Left lobe of liver (tissue), 2 donors: Measurements from ENCODE around the gene LRRN4CL. TPM values are rescaled to one million over a fixed set of nuclear protein-coding genes. Genes with fewer than 3 reads are reported as not detected.
"Not testable (repeated sequence)": the region's sequence is repeated elsewhere in the genome, so short reads cannot be mapped to it uniquely, and the experiment has no call there.

Experiments used
- ATAC-seq: fragments of 200-7000 bp; cut with Tn5 transposase; one replicate; pipeline ENCODE4 v1.9.1; 2020; ENCODE audit warnings: mild to moderate bottlenecking, moderate library complexity
- DNase-seq: peaks from one replicate; pipeline ENCODE4 v3.0.0-alpha.2; 2020; ENCODE audit warnings: low spot score
- total RNA-seq: library from RNA; stranded (reverse); gene quantifications from one replicate; pipeline ENCODE4 v1.2.1, GENCODE V29; 2021
- donor health status: DM: no; HTN: no; CAD: no; lungs with moderate emphysema.
- donor health status: DM: no; HTN: yes; CAD: no.

LRRN4CL gene
- total RNA-seq = not detected

DNA sequence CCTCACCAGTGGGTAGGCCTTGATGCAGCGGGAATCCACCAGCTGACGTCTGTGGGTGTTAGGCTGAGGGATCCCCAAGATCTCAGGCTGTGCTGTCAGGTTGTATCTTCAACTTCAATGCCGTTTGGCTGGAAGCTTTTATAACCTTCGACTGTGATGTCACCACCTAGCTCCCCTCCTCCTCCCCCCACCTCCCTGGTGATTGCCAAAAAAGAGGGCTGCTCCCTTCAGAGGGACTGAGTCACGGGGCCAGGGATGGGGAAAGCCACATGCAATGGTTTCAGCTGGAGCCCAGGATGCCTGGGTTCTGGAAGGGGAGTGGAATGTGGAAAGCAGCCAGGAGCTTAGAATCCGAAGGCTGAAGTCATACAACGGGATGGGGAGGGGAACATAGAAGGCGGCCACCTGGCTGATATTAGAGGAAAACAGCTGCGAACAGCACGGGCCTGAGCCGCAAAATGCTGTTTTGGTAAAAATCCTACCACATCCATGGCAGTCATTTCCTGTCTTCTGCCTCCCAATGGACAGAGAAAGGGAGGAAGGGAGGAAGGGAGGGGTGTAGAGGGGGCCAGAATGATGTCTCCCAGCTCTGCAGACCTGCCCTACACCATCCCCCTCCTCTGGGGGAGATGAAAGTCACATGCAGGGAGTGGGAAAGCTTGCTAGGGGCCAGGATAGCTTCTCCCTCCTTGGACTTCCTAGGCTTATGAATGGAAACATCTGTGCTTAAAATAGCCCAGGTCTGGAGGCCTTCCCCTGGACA is at the start of gene LRRN4CL:
LRRN4CL (minus strand) TSS at position 110 of the 763 bp plus-strand sequence. CDS start 1,022 bp downstream, outside the sequence.
- no peak for DNase-seq
- ATAC-seq = no peak

DNA sequence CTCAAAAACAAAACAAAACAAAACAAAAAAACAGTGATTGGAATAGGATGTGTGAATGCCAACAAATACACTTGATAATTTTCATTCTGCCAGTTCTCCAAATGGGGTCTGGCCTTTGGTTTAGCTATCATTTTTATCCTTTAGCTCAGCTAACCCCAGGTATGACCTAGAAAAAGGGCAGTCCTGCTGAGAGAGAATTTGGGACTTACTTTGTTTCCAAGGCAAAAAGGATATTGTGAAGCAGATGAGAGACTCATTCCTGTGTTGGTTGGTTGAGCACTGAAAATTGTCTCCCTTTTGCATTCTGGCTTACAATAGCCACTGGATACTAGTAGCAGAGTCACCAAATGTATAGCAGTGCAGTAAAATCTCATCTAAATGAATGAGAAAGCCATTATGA is 47.9 kb upstream of the LRRN4CL start:
- no peak for ATAC-seq
- DNase-seq = no peak

DNA sequence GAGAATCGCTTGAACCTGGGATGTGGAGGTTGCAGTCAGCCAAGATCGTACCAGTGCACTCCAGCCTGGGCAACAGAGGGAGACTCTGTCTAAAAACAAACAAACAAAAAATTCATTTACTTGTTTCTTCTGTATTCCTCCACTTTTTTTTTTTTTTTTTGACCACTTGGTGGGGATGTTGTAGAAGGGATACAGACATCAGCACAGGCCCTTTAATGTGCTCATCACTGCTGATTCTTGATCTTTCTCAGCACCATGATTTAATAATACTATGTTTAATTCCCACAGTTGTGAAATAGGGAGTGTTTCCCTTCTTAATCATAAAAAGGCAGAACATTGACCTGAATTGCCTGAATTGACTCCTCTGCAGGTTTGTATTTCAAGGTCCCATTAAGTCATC is 43.5 kb upstream of the LRRN4CL start:
- ATAC-seq (no peak), DNase-seq (no peak)

DNA sequence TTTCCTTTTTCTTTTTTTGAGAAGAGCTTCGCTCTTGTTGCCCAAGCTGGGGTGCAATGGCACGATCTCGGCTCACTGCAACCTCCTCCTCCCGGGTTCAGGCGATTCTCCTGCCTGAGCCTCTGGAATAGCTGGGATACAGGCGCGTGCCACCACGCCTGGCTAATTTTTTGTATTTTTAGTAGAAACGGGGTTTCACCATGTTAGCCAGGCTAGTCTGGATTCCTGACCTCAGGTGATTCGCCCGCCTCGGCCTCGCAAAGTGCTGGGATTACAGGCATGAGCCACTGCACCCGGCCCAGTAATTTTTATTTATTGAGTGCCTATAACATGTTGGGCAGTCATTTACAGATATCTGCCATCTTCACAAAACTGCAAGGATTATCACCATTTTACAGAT is 40.7 kb upstream of the LRRN4CL start:
- not testable (repeated sequence) for ATAC-seq, DNase-seq

DNA sequence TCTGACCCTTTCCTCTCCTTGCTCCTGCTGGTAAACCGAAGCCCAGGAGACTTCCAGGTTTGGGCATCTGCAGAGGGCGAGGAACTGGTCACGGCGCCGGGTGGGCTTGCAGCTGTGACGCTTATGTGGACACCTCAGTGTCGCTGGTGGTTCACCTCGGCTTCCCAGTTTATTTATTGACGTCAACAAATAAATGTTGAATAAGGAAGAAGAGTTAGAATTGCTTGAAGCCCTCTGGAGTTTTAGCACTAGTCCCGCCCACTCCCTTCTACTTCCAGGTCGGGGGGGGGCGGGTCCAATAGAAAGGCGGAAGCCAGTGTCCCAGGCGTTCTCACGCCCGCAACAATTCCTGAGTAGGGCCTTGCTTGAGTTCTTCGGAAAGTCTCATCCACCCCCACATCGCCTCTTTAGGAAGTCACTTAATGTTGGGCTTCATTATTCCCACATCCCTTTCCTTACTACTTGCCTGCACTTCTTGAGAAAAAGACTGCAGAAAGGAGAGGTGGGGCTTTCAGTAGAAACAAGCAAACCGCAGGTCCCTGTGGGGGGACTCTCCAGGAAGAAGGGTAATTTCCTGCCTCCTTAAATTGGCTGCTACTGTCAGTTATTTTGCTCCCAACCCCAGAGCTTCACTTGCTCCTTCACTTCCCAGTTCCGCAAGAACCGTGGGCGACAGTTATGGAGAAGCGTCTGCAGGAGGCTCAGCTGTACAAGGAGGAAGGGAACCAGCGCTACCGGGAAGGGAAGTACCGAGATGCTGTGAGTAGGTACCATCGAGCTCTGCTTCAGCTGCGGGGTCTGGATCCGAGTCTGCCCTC is 39.0 kb upstream of the LRRN4CL start, which contains the start of gene TTC9C:
TTC9C (plus strand) TSS at position 316 of the 818 bp plus-strand sequence; CDS start at position 679, 363 bp downstream.
- ATAC-seq (peak; percentile 68), DNase-seq (peak; percentile 87)

DNA sequence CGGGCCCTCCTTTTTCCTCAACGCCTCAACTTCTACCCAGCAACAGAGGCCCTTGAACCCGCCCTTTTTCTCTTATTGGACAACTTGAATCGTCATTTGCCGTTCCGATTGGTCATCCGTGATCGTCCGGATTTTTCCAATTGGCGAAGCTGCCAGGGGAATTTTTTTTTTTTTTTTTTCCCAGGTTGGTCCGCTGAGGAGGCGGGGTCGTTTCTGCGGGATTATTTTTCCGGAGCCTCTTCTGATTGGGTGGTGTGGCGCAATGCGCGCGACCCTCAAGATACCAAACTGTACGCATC is 38.5 kb upstream of the LRRN4CL start:
- DNase-seq = peak; percentile 87
- peak; percentile 74 for ATAC-seq

DNA sequence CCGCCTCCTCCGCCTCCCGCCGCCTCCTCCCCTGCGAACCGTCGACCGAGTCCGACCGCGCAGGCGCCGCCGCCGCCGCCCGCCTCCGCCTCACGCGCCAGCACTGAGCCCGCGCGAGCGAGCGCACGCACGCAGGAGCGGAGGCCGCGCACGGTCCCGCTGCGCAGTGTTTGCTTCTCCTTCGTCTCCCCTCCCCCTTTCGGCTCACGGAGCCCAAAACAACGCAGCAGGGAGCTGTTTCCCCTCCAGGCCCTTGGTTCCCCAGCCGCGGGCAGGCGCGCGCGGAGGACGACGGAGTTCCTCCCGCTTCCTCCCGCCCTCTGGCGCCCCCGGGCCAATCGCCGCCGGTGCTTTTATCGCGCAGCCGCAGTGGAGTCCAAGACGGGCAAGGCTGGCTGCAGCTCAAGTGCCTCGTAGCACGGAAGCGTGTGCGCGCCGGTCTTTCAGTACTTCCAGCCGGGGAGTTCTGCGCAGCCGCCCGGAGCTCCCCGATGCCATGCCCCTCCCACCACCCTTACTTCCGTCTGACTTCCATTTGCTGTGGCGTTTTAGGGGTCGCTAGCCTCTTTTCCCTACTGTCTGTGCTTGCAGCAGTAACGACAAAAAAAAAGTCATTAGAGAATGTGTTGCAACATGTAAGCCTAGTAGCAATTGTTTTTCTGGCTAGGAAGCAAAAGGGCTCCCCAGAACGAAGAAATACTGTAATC is 38.0 kb upstream of the LRRN4CL start, which contains the start of gene HNRNPUL2:
HNRNPUL2 (minus strand) TSS at position 293 of the 707 bp plus-strand sequence. CDS start 301 bp downstream, outside the sequence.
- peak; percentile 84 for ATAC-seq
- peak; percentile 99 for DNase-seq

DNA sequence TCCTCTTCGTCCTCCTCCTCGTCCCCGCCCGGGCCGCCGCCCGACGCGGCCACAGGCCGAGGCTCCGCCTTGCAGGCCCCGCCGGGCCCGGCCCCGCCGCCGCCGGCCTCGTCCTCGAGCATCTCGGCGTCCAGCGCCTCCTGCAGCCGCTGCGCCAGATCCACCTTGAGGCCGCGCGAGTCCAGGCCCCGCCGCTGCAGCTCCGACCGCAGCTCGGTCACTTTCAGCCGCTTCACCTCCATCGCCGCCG is 37.5 kb upstream of the LRRN4CL start:
- DNase-seq = no peak
- peak; percentile 6 for ATAC-seq

DNA sequence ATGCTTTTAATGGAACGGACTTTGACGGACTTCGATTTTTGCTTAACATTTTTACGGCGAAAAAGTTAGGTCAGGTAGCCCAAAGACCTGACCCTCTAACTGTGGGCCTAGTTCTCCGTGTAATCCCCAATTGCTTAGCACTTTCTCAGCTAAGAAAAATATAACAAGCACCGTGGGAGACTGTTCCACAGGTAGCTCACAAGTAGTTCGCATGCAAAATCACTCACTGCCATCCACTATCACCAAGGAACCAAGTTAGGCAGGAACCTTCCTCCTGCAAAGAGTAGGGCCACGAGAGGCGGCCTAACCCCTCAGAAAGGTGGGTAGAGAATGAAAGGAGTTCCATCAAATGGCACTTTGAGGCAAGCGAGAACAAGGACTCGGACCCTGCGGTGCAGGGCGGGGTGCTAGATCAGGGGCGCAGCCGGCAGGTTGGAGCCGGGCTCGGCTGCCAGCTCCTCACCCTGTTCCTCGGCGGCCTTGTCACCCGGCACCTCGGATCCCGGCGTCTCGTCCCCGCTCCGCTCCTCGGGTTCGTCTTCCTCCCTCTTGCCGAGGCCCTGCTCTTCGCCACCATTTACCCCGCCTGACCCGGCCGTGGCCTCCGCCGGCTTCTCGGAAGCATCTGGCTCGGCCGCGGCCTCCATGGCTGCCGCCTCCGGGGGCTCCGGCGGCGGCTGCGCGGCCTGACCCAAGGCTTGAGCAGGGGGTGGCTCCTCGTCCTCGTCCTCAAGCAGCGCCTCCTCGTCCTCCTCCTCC is 37.0 kb upstream of the LRRN4CL start:
- peak; percentile 52 for DNase-seq
- no peak for ATAC-seq

DNA sequence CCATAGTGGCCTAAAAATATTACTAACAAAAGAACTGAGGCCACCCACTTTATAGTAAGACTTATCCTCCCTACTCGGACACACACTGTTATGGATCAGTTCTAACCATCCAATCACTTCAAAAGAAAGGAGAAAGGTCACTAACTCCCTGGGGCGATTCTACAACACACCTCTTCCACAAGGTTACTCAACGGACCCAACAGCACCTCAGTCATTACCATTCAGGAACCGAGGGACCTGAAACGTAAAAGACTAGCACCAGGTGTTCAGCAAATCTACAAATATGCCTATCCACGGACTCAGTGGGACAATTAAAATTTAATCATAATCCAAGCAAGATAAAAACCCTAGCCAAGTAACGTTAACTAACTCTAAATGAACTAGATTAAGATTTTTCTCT is 36.3 kb upstream of the LRRN4CL start:
- ATAC-seq (peak; percentile 5), DNase-seq (no peak)

DNA sequence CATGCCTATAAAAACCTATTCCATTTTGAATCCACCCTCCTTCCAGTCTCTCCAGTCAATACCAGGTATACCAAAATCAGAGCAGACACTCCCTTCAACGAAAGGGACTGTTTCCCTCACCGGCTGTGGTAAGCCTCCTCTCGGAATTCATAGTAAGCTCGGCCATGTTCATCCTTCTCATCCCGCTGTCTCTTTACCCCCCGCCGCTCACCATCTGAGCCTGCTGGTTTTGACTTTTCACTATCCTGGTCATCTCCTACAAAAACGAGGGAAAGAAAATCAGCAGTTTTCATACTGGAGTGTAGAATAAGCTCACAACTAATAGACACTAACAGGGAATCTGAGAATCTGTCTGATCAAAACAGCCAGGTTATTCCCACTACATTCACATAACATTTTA is 34.8 kb upstream of the LRRN4CL start:
- DNase-seq (no peak), ATAC-seq (no peak)

DNA sequence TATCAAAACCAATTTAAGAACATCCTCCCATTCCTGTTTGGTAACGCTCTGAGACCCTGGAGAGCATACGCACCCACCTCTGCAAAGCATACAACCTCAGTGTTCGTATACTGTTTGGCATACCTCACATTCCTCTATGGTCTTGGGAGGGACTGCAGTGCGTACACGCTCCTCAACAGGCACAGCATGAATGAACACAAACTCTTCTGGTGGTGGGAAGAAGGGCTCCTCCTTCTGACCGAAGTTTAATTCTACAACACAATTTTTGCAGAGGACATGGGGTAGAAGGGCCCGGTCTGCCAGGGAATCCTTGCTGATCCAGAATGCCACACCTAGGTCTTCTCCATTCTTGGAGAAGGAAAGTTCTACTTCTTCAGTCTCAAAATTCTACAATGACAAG is 32.7 kb upstream of the LRRN4CL start:
- no peak for ATAC-seq

DNA sequence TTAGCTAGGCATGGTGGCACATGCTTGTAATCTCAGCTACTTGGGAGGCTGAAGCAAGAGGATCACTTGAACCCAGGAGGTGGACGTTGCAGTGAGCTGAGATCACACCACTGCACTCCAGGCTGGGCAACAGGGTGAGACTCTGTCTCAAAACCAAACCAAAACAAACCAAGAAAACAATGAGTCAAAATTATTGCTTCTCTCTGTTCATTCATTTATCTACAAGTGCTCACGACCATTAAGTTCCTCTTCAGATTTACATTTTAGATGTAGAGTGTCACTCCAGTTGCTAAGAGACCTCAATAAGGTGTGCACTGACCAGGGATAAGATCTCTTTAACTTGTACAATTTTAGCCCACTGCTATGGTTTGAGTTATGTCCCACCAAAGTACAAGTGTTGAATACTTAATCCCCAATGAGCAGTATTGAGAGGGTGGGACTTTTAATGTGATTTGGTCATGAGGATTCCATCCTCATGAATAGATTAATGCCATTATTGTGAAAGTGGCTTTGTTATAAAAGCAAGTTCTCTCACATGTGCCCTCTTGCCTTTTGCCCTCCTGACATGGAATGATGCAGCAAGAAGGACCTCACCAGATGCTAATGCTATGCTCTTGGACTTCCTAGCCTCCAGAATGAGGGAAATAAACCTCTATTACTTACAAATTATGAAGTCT is 30.1 kb upstream of the LRRN4CL start:
- no peak for DNase-seq
- ATAC-seq = no peak

More for the DNA sequence above, 32.7 kb upstream of the LRRN4CL start:
- DNase-seq = no peak

DNA sequence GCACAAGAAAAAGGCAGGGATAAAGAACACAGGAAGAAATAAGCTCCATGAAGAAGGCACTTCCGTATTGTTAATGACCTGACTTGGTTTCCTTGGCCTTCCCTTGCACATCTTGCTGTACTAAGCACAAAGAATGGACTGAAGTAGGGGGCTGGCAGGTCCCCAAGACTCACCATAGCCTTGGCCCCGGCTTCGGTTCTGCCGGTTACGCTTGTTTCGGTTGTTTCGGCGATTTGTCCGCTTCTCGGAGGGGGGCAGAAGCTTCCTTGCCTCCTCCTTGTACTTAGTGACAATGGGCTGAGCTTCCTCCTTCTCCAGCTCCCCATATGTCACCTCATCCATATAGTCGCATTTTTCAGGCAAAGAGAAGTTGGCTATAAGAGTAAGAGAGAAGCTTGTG is 27.5 kb upstream of the LRRN4CL start:
- no peak for ATAC-seq
- DNase-seq = no peak

DNA sequence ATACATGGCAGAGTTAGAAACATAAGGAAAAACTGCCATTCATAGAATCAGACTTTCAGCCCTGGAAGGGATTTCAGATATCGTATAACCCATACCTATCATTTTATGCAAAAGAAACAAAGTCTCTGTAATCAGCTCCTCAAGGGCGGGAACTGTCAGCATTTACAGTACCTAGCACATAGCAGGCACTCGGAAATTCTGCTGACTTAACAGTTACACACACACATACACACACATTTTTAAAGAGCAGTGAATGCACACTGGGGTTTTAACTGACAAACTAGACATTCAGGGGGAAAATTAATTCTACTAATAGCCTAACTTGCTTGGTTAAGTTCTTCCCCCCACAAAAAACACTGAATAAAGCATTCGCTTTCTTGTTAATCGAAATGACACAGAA is 26.9 kb upstream of the LRRN4CL start:
- DNase-seq (no peak), ATAC-seq (no peak)

DNA sequence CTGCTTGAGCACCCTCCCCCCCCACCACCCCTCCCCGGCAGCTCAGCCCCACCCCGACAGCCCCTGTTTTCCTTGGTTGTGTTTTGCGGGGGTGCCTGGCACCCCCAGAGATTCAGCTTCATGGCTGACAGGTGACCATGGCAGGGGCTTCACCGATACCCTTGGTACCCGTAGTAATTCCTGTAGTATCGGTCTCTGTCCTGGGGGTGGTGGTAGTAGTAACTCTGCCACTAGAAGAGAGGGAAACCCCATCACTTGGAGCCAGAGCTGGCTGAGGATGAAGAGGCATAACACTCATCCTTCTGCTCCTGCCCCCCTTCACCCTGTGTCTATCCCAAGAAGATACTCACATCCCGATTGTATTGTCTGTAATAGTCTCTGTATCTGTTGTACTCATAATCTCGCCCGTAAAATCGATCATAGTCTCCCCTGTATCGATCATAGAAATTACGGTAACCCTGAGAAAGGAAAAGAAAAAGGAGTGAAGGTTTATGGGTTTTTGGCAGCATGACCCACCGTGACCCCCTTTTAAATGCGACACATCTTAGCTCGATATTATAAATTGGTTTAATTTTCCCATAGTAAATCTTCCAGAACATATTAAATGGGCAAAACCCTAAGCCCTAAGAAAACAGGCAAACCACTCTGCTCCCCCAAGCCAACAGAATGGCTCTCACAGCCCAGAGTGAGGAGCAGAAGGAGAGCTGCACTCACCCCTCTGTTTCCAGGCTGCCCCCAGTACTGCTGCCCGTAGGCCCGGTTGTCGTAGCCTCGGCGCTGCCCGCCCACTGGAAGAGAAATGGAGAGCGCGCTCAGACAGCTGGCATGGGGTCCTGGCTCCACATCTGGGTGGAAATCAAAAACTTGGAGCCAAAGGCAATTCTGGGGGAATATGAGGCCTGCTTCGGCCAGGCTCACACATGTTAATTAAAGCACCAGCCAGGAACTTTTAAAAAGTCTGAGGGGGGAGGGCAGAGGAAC is 26.1 kb upstream of the LRRN4CL start:
- no peak for ATAC-seq

DNA sequence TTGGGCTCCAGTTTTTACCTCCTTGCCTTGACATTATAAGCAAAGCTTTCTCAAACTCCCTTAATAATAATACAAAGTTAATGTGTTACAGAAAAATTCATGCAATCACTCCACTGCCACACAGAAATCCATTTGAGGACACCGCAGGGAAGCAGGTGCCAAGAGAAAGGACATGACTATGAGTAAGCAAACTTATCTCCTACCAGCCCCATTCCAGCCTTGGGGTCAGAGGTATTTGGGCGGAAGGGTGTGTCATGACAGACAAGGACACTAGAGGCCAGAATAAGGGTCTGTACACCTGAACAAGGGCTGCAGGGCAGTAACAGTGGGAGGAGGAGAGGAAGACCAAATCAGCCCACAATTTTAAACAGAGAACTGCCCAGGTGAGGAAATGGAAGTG is 24.0 kb upstream of the LRRN4CL start:
- DNase-seq = peak; percentile 85
- peak; percentile 69 for ATAC-seq

More for the DNA sequence above, 26.1 kb upstream of the LRRN4CL start:
- no peak for DNase-seq

DNA sequence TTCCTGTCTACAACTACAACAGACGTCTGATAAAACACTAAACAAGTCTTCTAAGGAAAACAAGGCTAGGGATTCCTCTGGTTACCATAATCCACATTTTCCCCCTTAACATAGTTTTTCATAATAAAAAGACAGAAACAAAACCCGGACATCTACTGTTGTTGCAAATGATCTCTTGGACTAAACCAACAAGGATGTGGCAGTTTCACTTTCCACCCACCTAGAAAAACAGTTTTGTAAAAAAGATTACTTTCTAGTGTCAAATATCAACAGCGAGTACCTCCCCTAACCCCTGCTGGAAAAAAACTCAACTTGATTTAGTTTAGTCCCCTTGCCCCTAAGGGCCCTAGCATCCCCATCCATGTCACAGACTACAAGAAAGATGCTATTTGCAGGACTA is 23.5 kb upstream of the LRRN4CL start:
- ATAC-seq (no peak), DNase-seq (no peak)

DNA sequence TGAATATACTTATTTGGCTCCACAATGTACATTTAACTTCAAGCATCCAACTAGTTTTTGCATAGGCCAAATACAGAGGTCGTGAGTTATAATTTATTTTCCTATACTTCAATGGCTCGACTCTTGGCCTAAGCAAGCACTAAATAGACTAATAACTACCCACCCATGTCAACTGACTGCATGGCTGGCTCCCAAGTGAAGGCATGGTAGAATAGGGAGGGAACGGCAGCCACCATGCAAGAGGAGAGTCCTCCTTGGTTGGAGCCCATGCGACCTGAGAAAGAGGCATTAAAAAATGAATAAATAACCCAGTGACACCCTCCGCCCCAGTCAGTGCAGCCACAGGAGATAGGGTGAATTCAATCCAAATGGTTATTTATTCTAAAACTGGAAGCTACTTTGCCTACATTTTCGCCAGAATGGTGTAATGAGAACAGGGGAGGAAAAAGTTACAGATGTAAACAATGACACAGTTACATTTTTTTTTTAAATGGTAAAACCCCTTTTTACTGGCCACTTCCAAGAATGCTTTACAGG is 23.0 kb upstream of the LRRN4CL start:
- DNase-seq (no peak), ATAC-seq (no peak)
